Osteoblast (primary cell): ENCODE measurements around the gene COG5. TPM values are rescaled to one million over a fixed set of nuclear protein-coding genes. Genes with fewer than 3 reads are reported as not detected.

ENCODE experiments used
- DNase-seq: peaks from one replicate; pipeline ENCODE4 v3.0.0; 2011; ENCODE audit warnings: low spot score, mixed read lengths; ENCODE audit not compliant: insufficient read length; ENCODE audit errors: missing footprints
- H2AFZ ChIP-seq: 2 replicates; pipeline ENCODE4 v1.6.0; 2011; ENCODE audit warnings: mild to moderate bottlenecking, low read length
- H3K27ac ChIP-seq: 2 replicates; pipeline ENCODE4 v1.5.1; 2011; ENCODE audit warnings: mild to moderate bottlenecking, low read depth, low read length, moderate library complexity
- H3K27me3 ChIP-seq: 2 replicates; pipeline ENCODE4 v1.6.0; 2012; ENCODE audit warnings: mild to moderate bottlenecking, control low read depth, inconsistent platforms, low read length, moderate library complexity; ENCODE audit not compliant: insufficient read depth
- H3K36me3 ChIP-seq: 2 replicates; pipeline ENCODE4 v1.5.1; 2011; ENCODE audit warnings: mild to moderate bottlenecking, low read length, control low read depth, moderate library complexity; ENCODE audit not compliant: insufficient read depth
- H3K4me1 ChIP-seq: 2 replicates; pipeline ENCODE4 v1.5.1; 2011; ENCODE audit warnings: mild to moderate bottlenecking, low read length, control low read depth, moderate library complexity; ENCODE audit not compliant: insufficient read depth
- H3K4me2 ChIP-seq: 2 replicates; pipeline ENCODE4 v1.6.0; 2011; ENCODE audit warnings: mild to moderate bottlenecking, low read length; ENCODE audit not compliant: insufficient read depth
- H3K4me3 ChIP-seq: fragments of 200-600 bp; sonication (generic); 3 replicates; pipeline ENCODE4 v1.5.1; 2012; ENCODE audit warnings: mild to moderate bottlenecking, low read length, inconsistent platforms; ENCODE audit not compliant: insufficient read depth
- H3K79me2 ChIP-seq: 2 replicates; pipeline ENCODE4 v1.6.0; 2012; ENCODE audit warnings: mild to moderate bottlenecking, low read length, control low read depth, inconsistent platforms; ENCODE audit not compliant: insufficient read depth
- H3K9me3 ChIP-seq: 2 replicates; pipeline ENCODE4 v1.5.1; 2011; ENCODE audit warnings: low read depth, low read length, control low read depth
- H4K20me1 ChIP-seq: 2 replicates; pipeline ENCODE4 v1.6.0; 2012; ENCODE audit warnings: mild to moderate bottlenecking, low read length, control low read depth; ENCODE audit not compliant: insufficient read depth
- total RNA-seq: library from RNA; depleted of rRNA; stranded (reverse); fragments of >200 nt; gene quantifications from 2 replicates; pipeline ENCODE4 v1.2.3, GENCODE V29; 2012
- TF ChIP-seq, protein P1 (sequence below): IDR thresholded peaks from 2 replicates; pipeline ENCODE4 v1.5.1; 2011; ENCODE audit warnings: mild to moderate bottlenecking, low read depth, low read length, moderate library complexity; ENCODE audit errors: extremely low read depth

The COG5 gene
- total RNA-seq, 1 donor = 29.7 TPM

DNA sequence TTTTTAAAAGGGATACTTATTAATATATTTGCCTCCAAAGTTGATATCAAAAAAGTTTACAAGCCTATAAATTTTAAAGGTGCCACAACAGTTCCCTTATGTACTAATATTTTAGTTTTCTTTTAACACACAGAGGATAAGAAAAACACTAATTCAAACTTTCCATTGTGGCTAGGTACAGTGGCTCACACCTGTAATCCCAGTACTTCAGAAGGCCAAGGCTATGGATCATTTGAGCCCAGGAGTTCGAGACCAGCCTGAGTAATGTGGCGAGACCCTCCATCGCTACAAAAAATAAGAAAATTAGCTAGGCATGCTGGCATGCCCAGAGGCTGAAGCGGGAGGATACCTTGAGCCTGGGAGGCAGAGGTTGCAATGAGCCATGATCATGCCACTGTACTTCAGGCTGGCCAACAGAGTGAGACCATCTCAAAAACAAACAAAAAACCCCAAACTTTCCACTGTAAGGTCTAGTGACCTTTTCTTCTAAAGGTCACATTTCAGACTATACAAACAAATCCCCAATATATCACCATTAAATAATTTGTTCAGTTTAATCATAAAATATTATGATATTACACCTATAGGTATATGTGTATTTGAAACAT is 287.4 kb downstream of the COG5 start:
- no peaks in the 10 kb centered on the region for H3K4me1 ChIP-seq

GRCh38 chr7:107274506-107274905 is 289.2 kb downstream of the COG5 start:
- no peaks in the 10 kb centered on the region for H4K20me1 ChIP-seq
- H3K4me2 ChIP-seq = no peak overlapping the region
- TF ChIP-seq, protein P1, sequence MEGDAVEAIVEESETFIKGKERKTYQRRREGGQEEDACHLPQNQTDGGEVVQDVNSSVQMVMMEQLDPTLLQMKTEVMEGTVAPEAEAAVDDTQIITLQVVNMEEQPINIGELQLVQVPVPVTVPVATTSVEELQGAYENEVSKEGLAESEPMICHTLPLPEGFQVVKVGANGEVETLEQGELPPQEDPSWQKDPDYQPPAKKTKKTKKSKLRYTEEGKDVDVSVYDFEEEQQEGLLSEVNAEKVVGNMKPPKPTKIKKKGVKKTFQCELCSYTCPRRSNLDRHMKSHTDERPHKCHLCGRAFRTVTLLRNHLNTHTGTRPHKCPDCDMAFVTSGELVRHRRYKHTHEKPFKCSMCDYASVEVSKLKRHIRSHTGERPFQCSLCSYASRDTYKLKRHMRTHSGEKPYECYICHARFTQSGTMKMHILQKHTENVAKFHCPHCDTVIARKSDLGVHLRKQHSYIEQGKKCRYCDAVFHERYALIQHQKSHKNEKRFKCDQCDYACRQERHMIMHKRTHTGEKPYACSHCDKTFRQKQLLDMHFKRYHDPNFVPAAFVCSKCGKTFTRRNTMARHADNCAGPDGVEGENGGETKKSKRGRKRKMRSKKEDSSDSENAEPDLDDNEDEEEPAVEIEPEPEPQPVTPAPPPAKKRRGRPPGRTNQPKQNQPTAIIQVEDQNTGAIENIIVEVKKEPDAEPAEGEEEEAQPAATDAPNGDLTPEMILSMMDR = no peak
- H3K79me2 ChIP-seq = no peaks in the 10 kb centered on the region
- H3K36me3 ChIP-seq = no peaks in the 10 kb centered on the region
- H3K27me3 ChIP-seq = no peaks in the 10 kb centered on the region
- H3K9me3 ChIP-seq = no peaks in the 10 kb centered on the region
- H2AFZ ChIP-seq = no peak overlapping the region
- H3K4me1 ChIP-seq = no peaks in the 10 kb centered on the region
- H3K4me3 ChIP-seq = no peak overlapping the region
- no peak for DNase-seq
- H3K27ac ChIP-seq = no peak overlapping the region

More for the DNA sequence above, 287.4 kb downstream of the COG5 start:
- Histone ChIP-seq H4K20me1 (no peaks in the 10 kb centered on the region), H3K36me3 (no peaks in the 10 kb centered on the region), H2AFZ (no peak overlapping the region), H3K9me3 (no peaks in the 10 kb centered on the region), H3K79me2 (no peaks in the 10 kb centered on the region), H3K4me3 (no peak overlapping the region), H3K27me3 (no peaks in the 10 kb centered on the region), H3K27ac (no peak overlapping the region), H3K4me2 (no peak overlapping the region)
- TF ChIP-seq, protein P1 = no peak
- no peak for DNase-seq

GRCh38 chr7:107269790-107270189 is 293.9 kb downstream of the COG5 start:
- DNase-seq = no peak
- Histone ChIP-seq H3K79me2 (no peaks in the 10 kb centered on the region), H3K4me2 (no peak overlapping the region), H2AFZ (no peak overlapping the region), H3K27ac (no peak overlapping the region), H3K9me3 (no peaks in the 10 kb centered on the region), H4K20me1 (no peaks in the 10 kb centered on the region), H3K4me3 (no peak overlapping the region), H3K4me1 (no peaks in the 10 kb centered on the region), H3K27me3 (no peaks in the 10 kb centered on the region), H3K36me3 (no peaks in the 10 kb centered on the region)
- TF ChIP-seq, protein P1 = no peak

GRCh38 chr7:107268594-107268993 is 295.1 kb downstream of the COG5 start:
- Histone ChIP-seq H3K36me3 (no peaks in the 10 kb centered on the region), H3K27ac (no peak overlapping the region), H3K4me3 (no peak overlapping the region), H3K27me3 (no peaks in the 10 kb centered on the region), H2AFZ (no peak overlapping the region), H3K4me1 (no peaks in the 10 kb centered on the region), H3K79me2 (no peaks in the 10 kb centered on the region), H3K4me2 (no peak overlapping the region), H4K20me1 (no peaks in the 10 kb centered on the region), H3K9me3 (no peaks in the 10 kb centered on the region)
- DNase-seq = no peak
- TF ChIP-seq, protein P1 = no peak
